HG02943 (cell line): Measurements from ENCODE around the gene SFTPA2.
A peak's percentile ranks its signal among the peaks of the same experiment; 100 is the strongest.
"Not testable (repeated sequence)": the region's sequence is repeated elsewhere in the genome, so short reads cannot be mapped to it uniquely, and the experiment has no call there.

Experiments used
- ATAC-seq: cut with Tn5 transposase; IDR thresholded peaks from one replicate; pipeline ENCODE4 v1.9.1; 2021; ENCODE audit warnings: mild to moderate bottlenecking, low read depth, moderate library complexity; ENCODE audit not compliant: unreplicated experiment

SFTPA2 gene

DNA sequence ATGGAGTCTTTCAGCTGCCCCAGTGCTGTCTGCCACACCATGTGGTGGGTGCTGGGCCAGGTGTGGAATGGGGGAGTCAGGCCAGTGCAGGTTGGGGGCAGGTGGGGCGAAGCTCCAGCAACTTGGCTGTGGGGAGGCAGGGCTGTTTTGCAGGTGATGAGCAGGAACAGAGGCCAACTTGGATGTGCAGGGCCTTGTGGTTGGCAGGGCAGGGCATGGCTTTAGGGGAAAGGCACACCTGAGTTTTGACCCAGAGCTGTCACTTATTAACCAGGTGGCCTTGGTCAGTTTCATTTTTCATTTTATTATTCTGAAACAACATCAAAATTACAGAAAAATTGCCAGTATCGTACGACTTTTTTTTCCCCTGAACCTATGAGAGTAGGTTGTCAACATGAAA, 1.1 kb upstream of the SFTPA2 start:
- ATAC-seq, result no peak

DNA sequence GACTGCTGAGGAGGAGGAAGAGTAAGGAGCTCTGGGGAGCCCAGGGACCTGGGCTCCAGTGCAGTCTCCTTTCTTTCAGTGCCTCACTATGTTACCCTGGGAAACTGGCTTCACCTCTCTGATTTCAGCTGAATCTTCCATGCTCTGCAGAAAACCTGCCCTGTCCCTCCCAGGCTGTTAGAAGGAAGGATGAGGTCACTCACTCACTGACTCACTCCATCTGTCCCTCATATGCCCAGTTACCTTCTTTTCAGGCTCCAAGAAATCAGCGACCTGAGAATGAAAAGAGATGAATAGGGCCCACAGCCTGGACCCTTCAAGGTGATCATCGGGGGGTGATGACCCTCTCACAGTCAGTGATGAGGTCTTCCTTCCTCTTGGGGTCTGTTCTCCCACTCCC, 481 bp downstream of the SFTPA2 start:
- no peak for ATAC-seq

DNA sequence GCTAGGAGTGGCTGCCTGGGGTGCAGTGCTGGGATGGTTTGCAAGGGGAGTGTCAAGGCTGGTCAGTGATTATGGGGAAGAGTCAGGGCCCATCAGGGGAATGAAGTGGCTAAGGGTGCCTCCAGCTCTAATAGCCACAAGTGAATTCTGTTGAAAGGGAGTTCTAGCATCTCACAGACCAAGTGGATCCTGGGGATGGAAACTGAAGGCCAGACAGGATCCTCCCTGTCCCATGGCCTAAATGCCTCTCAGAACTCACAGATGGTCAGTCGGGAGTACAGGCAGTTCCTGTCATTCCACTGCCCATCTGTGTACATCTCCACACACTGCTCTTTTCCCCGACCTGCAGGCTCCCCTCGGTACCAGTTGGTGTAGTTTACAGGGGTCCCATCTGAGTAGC, 3.2 kb downstream of the SFTPA2 start:
- ATAC-seq, result not testable (repeated sequence)

DNA sequence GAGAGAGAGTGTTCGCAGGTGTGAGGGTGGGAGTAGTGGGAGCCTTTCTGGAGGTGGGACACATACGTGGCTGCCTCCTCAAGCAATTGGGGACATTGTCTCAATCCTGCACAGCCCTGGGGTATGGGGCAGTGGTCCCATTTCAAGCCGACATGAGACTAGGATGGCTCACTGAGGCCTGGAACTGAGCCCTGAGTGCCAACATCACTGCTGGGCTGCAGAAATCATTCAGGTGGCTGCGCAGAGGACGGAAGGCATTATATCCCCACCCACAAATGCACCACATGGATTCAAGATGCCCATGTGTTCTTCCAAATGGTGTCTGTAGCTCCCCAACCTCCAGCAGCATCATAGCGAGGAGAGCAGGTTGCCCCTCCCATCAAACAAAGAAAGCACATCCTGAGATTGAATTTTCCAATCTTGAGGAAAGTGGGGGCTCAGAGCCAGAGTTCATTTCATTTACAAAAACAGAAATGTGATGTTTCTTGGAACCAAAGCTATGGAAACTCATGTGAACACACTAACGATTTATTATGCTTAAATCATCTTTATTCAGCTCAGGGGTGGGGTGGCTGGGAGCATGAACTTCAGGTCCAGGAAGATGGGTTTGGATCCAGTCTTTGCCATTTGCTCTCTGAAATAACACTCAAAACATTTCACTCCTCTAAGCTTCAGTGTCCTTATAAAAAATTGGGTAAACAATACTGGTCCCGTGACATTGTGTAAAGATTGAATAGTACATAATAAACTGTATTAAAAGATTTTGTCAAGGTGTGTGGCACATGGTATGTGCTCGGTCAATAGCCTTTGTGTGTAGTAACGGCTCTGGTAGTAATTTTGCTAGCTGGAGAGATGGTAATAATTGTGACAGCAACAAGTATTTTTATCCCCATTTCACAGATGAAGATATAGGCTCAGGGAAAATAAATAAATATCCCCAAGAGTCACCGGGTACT, 4.6 kb downstream of the SFTPA2 start:
- no peak for ATAC-seq

DNA sequence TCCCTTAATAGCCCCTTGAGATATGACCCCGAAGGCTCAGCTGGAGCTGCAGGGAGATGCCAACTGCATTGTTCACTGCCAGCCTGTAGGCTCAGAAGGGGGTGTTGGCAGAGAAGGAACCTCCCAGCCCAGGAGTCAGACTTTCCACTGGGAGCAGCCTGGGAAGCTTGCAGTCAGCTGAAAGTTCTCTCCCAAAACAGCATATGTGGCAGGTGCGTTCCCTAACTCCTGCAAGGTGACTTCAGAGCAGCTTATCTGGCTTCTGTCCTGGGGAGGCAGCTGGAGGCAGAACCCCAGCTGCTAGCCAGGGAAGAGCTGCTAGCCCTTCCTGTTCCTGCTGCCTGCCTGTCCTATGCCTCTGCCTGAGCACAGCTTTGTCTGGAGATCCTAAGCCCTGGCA, 8.1 kb downstream of the SFTPA2 start:
- ATAC-seq, result no peak

DNA sequence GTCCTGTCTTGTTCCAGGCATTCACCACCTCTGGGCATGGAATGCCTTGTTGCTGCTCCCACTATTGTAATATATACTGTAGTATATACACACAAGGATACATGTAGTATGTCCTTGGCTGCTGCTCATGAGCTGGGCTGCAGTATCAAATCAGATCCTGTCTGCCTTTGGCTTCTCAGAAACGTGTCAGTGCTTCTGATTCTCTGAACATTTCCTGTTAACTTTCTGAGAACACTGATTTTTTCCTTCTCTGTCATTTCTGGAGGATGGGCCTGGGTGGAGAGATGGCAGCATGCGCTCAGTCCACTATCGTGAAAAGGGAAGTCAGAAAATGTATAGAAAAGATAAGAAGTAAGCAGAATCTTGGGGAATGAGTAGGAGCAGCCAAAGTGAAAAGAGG, 12.2 kb downstream of the SFTPA2 start:
- no peak for ATAC-seq

DNA sequence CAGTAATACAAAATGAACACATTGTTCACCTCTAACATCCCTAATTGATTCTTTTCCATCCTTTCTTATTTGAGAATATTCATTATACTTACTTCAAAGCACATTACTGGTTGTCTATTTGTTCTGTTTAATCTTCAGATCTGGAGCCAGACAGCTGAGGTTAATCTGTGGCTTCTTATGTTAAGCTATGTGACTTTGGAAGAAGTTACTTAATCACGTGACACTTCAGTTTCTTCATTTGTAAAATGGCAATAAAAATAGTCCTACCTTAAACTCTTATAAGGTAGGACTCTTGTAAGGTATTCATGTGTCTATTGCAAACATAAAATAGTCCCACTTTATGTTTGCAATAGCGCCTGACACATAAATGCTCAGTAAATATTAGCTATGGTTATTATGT, 13.1 kb downstream of the SFTPA2 start:
- not testable (repeated sequence) for ATAC-seq

DNA sequence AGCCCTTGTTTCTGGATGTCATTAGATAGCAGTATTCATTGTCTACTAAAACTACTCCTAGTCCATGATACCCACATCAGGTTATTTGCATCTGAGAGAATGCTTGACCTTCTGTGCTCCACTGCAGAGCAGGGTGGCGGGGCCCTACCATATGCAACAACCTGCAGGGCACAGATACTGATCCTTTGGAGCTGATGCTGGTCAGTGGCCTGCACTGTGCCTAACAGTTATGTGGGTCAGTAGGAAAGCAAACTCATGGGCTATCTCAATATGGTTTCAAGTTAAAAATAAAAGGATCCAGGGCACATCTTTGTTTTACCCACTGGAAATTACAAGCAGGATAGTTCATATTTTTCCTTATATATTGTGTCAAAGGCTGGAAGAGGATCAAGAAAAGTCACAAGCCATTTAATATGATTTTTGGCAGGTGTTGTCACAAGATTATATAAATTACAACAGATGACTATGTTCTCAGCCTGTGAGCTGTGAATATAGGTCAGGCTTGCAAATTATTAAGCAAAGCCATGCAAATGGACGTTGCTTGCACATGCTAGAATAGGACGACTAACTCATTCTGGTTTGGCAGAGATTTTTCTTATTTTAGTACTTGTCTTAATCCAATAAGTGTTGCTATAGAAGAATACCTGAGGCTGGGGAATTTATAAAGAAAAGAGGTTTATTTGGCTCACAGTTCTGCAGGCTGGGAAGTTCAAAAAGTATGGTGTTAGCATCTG, 15.1 kb downstream of the SFTPA2 start:
- ATAC-seq, result not testable (repeated sequence)

DNA sequence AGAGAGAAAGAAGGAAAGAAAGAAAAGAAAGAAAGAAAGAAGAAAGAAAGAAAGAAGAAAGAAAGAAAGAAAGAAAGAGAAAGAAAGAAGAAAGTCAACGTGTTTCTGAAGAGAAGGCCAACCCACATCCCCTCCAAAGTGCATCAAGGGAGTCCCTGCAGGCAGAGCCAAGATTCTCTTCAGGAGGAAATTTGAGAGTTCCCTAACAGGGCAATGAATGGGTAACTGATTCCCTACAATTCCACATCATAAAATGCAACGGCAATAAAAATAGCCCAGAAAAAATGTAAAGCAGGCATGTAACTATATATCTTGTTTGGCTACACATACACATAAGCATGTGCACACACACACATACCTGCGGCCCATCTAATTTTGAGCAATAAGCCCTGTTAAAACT, 15.8 kb downstream of the SFTPA2 start:
- ATAC-seq, result not testable (repeated sequence)

DNA sequence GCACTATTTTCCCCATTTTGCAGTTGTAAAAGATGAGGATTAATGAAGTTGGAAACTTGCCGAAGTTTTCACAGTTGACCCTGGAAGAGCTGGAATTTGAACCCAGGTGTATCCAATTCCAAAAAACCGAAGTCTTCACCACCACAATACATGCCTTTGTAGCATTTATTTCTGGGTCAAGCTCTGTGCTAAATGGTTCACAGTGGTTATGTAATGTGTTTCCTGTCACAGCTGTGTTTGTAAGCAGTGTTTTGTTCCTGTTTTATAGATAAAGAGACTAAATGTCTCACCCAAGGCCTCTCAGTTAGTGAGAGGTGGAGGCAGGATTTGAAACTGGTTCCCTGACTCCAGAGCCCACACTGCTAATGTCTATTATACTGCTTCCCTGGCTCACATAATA, 17.6 kb downstream of the SFTPA2 start:
- no peak for ATAC-seq

DNA sequence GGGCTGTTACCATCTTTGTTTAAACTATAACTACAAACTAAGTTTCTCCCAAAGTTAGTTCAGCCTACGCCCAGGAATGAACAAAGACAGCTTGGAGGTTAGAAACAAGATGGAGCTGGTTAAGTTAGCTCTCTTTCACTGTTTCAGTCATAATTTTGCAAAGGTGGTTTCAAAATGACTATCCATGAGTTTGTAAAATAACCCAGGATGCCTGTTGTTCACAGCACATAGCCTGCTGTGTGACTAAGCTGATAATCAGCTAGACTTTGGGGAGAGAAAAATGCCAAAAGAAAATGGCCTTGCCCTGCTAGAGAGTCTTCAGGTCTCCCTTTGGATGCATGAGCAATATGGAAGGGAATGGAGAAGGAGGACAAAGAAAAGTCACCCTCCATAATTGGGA, 19.3 kb downstream of the SFTPA2 start:
- ATAC-seq, result not testable (repeated sequence)

DNA sequence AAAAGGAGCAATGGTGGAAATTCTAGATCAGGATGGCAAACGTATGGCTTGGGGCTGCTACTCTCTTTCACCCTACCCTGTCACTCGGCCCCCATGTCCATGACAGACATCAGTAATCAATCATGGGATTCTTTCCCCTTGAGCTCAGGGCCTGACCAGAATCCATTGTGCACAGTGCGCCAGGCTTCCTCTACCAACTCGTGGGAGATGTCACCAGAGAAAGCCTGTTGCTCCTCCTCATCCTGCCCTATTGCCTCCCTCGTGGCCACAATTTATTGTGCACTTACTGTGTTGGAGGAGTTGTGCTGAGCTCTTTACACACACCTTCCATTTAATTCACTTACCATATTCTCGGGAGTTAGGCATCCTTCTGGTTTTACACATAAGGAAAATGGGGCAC, 21.9 kb downstream of the SFTPA2 start:
- not testable (repeated sequence) for ATAC-seq

DNA sequence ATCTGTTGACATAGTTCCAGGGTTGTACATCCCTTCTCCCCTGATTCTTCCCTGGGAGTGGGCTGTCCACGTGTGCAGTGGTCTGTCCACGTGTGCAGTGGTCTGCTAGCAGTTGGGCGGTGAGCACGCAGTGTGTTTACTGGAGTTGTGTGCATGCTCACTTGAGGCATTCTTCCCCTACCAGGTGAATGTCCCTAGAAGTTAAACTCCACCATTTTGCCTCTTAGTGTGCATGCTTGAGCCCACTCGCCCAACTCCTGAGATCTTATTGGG, 26.4 kb downstream of the SFTPA2 start:
- ATAC-seq, result not testable (repeated sequence)

DNA sequence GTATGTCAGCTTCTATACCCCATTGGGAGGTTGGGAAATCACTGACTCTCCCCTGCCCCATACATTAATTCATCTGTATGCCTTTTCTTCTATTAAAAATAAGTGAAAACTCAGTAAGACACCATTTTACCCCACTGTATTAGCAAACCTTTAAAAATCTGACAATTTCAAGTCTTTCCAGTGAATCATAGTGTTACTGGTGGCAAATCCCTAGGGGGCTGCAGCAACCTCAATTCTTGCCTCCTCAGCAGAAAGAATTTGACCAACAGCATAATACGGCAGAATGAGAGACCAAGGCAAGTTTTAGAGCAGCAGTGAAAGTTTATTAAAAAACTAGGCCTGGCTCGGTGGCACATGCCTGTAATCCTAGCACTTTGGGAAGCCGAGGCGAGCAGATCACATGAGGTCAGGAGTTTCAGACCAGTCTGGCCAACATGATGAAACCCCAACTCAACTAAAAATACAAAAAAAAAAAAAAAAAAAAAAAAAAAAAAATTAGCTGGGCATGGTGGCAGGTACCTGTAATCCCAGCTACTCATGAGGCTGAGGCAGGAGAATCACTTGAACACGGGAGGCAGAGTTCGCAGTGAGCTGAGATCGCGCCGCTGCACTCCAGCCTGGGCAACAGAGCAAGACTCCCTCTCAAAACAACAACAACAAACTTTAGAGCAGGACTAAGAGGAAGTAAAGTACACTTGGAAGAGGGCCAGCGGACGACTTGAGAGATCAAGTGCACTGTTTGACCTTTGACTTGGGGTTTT, 26.9 kb downstream of the SFTPA2 start:
- not testable (repeated sequence) for ATAC-seq

DNA sequence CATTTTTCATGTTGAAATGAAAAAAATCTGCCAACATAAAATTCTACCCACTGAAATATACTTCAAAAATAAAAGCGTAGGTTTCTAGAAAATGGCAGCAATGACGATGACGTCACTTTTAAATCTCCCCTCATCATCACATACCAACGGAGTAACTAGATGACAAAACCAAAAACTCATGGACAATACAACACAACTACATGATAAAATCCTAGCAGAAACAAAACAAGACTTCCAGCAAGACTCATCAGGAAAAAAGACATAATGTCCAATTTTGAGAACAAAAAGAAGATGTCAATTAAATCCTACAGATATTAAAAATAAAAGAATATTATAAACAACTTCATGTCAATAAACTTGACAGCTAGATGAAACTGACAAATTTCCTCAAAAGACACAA, 31.9 kb downstream of the SFTPA2 start:
- ATAC-seq, result not testable (repeated sequence)

DNA sequence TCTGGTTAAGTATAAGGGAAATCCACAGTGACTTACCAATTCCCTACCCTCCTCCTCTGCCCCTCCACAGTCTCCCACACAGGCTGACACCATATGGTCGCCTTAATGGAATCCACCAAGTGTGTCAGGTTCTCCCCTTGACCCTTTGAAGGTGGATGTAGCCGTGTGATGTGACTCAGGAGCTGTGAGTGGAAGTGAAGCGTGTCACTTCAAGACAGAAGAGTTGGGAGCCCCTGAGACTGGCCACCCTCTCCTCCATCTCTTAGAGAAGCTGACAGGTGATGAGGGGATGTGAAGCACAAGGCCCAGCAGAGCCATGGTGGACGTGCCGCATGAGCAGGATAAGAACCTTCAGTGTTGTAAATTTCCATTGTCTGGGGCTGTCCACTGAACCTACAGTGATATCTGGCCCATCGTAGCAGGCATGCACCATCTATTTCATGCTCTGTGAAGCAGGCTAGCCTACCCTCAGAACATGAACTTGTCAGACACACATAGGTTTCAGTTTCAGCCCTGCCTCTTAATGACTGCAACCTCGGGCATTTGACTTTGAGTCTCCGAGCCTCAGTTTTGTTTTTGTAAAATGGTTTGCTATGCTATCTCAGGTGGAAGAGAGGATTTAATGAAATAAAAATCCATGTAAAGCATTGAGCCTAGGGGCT, 35.0 kb downstream of the SFTPA2 start:
- ATAC-seq, result peak; percentile 68

DNA sequence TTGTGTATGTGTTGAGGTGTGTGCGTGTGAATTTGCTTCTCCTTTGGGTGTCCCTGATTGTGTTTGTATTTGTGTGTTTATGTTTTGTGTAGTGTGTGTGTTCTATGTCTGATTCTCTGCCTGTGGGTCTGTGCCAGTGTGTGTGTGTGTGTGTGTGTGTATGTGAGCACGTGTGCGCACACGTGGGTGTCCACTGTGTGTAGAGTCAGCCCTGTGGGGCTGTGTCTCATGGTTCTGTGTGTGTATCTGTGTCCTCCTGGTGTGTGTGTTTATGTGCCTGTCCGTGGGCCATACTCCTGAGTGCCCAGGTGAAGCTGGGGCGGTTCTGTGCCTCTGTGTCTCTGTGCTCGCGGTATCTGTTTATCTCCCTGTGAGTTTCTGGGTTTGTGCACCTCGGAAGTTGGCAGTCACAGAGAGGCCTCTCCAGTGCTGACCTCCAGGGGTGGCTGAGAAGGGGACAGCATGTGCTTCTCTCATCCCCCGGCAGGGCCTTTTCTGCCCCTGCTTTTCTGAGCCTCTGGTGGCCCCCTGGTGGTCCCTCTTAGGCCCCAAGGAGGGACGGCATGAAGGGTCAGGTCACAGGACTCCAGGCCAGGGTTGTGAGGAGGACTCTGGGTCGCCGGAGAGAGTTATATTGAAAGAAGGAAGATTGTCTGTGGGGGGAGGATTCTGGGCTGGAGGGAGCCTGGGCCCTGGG, 36.9 kb downstream of the SFTPA2 start:
- not testable (repeated sequence) for ATAC-seq

DNA sequence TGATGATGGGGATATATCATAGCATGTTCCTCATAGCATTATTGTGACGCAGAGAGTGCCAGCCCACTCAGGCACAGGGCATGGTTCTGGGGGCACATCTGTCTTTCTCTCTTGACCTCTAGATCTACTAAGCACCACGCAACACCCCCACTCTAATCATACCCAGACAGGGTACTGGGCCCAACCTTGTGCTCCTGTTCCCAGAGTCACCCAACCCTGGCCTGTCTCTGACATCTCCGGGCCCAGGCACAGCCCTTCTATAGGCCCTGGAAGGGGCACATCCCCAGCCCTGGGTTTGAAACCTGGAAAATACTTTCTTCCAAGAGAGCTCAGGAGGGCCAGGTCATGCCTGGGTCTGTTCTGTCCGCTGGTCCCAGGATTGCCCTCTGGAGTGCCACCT, 37.7 kb downstream of the SFTPA2 start:
- ATAC-seq, result not testable (repeated sequence)

DNA sequence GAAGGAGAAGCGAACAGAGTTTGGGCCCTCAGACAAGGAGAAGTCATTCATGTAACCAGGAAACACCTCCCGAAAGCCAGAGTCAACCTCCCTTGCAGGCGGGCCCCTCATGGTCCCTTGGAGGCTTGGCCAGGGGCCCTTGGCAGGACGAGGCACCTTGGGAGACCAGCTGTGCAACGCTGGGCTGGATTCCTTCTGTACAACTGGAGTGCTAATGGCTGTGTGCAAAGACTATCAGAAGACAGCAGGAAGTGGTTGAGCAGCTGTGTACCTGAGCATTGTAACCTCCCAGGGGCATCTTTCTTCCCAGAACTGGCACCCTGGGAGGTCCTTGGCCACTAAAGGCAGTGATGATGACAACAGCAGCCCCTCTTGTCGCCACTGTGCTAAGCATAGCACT, 38.5 kb downstream of the SFTPA2 start:
- not testable (repeated sequence) for ATAC-seq

DNA sequence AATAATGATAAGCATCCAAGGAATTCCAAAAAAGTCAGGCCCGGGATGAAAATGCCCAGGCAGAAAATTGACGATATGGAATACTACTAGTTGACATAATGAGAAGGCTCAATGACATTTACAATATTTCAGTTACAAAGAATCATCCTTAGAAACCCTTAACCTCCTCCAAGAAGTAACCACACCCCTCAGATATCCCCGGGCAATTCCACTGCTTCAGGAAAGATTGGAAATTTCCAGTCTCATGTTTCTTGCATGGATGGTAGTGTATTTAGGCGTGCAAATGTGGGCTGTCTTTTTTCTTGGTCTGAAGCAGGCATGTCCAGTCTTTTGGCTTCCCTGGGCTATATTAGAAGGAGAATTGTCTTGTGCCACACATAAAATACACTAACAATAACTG, 42.6 kb downstream of the SFTPA2 start:
- not testable (repeated sequence) for ATAC-seq
